Thymus (tissue), 11 donors: Measurements from ENCODE around the gene TOR1A. TPM values are rescaled to one million over a fixed set of nuclear protein-coding genes. Genes with fewer than 3 reads are reported as not detected.
"Not testable (repeated sequence)": the region's sequence is repeated elsewhere in the genome, so short reads cannot be mapped to it uniquely, and the experiment has no call there.

Experiments
- DNase-seq, 9 donors: peaks; one replicate each; pipeline ENCODE4 v3.0.0-alpha.2; 2013; ENCODE audit warnings: low spot score in 9 of 9, low read depth in 6 of 9, missing footprints in 1 of 9
- H3K27ac ChIP-seq, 2 donors: one replicate each; pipeline ENCODE4 v1.5.1; 2013; ENCODE audit warnings: control low read depth in 1 of 2, low read depth in 1 of 2, low read length in 1 of 2, mild to moderate bottlenecking in 1 of 2, moderate library complexity in 1 of 2
- H3K27me3 ChIP-seq, 2 donors: one replicate each; pipeline ENCODE4 v1.5.1; 2013; ENCODE audit warnings: low read length in 1 of 2; ENCODE audit not compliant: control insufficient read depth in 2 of 2, insufficient read depth in 1 of 2
- H3K36me3 ChIP-seq, 2 donors: one replicate each; pipeline ENCODE4 v1.5.1; 2013; ENCODE audit warnings: low read length in 1 of 2, mild to moderate bottlenecking in 1 of 2, moderate library complexity in 1 of 2; ENCODE audit not compliant: control insufficient read depth in 2 of 2, insufficient read depth in 2 of 2
- H3K4me1 ChIP-seq, 2 donors: one replicate each; pipeline ENCODE4 v1.5.1; 2013; ENCODE audit warnings: low read length in 2 of 2; ENCODE audit not compliant: control insufficient read depth in 2 of 2, insufficient read depth in 2 of 2
- H3K4me3 ChIP-seq, 2 donors: one replicate each; pipeline ENCODE4 v1.5.1; 2013; ENCODE audit warnings: low read length in 2 of 2, control low read depth in 1 of 2, mild to moderate bottlenecking in 1 of 2
- H3K9me3 ChIP-seq, 2 donors: one replicate each; pipeline ENCODE4 v1.5.1; 2013; ENCODE audit warnings: low read length in 1 of 2, mild to moderate bottlenecking in 1 of 2; ENCODE audit not compliant: control insufficient read depth in 2 of 2, insufficient read depth in 1 of 2
- WGBS: extraction: QIAGEN DNeasy Blood & Tissue Kit; methylation state at CpG from one replicate; pipeline ENCODE4 v1.1.7; 2013; 5-methylcytosine and 5-hydroxymethylcytosine counted together
- polyA plus RNA-seq: library from polyadenylated mRNA; stranded (reverse); fragments of 200-250 nt; gene quantifications from one replicate; pipeline ENCODE4 v1.2.3, GENCODE V29; 2013
- total RNA-seq: library from RNA; stranded (reverse); fragments of 120-200 nt; gene quantifications from one replicate; pipeline ENCODE4 v1.2.4, GENCODE V29; 2013
- donor health status: healthy.

TOR1A gene
- total and polyA plus RNA-seq, 2 donors = 28.6 to 30.0 TPM

- WGBS = under 1% methylated on average over 93 of the region's 93 CpGs
- Histone ChIP-seq H3K27me3 (no peaks in the 10 kb centered on the region), H3K4me1 (peaks cover 8 to 9% of the 10 kb centered on the region in 2 donors), H3K4me3 (peak within 1 kb of the TSS; percentile 68 to 86), H3K9me3 (no peaks in the 10 kb centered on the region), H3K36me3 (peaks cover 13 to 22% of the 10 kb centered on the region in 2 donors), H3K27ac (peak within 1 kb of the TSS; percentile 7 to 88)
- DNase-seq = peak; percentile 75 to 98 (median 92)
Measured at GRCh38 chr9:129802833-129803675, 20.9 kb downstream of the TOR1A start, which contains the start of gene TOR1B. TSS of gene TOR1B (plus strand) at chr9:129803184. CDS start at chr9:129803213, 29 bp downstream.

- Histone ChIP-seq H3K36me3 (peaks cover 4 to 14% of the 10 kb centered on the region in 2 donors), H3K4me3 (no peak overlapping the region), H3K27ac (no peak overlapping the region), H3K9me3 (no peaks in the 10 kb centered on the region), H3K27me3 (no peaks in the 10 kb centered on the region), H3K4me1 (peaks cover 8 to 10% of the 10 kb centered on the region in 2 donors)
- 97% methylated on average over 17 of the region's 17 CpGs for WGBS
- DNase-seq = no peak
Measured at GRCh38 chr9:129801504-129801903, 22.4 kb downstream of the TOR1A start.

- WGBS = 88% methylated on average over 6 of the region's 6 CpGs
- Histone ChIP-seq H3K9me3 (no peaks in the 10 kb centered on the region), H3K27ac (no peak overlapping the region), H3K27me3 (peaks cover 0 to 14% of the 10 kb centered on the region in 2 donors), H3K4me3 (no peak overlapping the region), H3K4me1 (peaks cover 4 to 7% of the 10 kb centered on the region in 2 donors), H3K36me3 (no peaks in the 10 kb centered on the region)
- no peak for DNase-seq
Measured at GRCh38 chr9:129798973-129799372, 25.0 kb downstream of the TOR1A start.

- 86% methylated on average over 2 of the region's 2 CpGs for whole genome bisulfite sequencing
- H3K27me3 ChIP-seq = peaks cover 0 to 16% of the 10 kb centered on the region in 2 donors
- H3K36me3 ChIP-seq, H3K4me1 ChIP-seq, DNase-seq, H3K9me3 ChIP-seq, H3K27ac ChIP-seq, H3K4me3 ChIP-seq: not testable (repeated sequence)
Measured at GRCh38 chr9:129796029-129796428, 27.9 kb downstream of the TOR1A start.

GRCh38 chr9:129794549-129794948 is 29.4 kb downstream of the TOR1A start:
- DNase-seq = no peak
- peaks cover 6 to 9% of the 10 kb centered on the region in 2 donors for H3K4me1 ChIP-seq
- no peaks in the 10 kb centered on the region for H3K36me3 ChIP-seq
- H3K9me3 ChIP-seq = no peaks in the 10 kb centered on the region
- H3K27ac ChIP-seq = no peak overlapping the region
- no peak overlapping the region for H3K4me3 ChIP-seq
- 97% methylated on average over 8 of the region's 8 CpGs for WGBS
- peaks cover 0 to 16% of the 10 kb centered on the region in 2 donors for H3K27me3 ChIP-seq

GRCh38 chr9:129786481-129786880 is 37.5 kb downstream of the TOR1A start:
- Histone ChIP-seq H3K36me3 (no peaks in the 10 kb centered on the region), H3K4me1 (peaks cover 6 to 9% of the 10 kb centered on the region in 2 donors), H3K27me3 (peaks cover 0 to 12% of the 10 kb centered on the region in 2 donors), H3K27ac (no peak overlapping the region), H3K4me3 (no peak overlapping the region), H3K9me3 (no peaks in the 10 kb centered on the region)
- no peak for DNase-seq
- 95% methylated on average over 10 of the region's 10 CpGs for WGBS

- no peaks in the 10 kb centered on the region for H3K36me3 ChIP-seq
- H3K4me3 ChIP-seq = no peak overlapping the region
- H3K4me1 ChIP-seq = peaks cover 6 to 9% of the 10 kb centered on the region in 2 donors
- H3K27ac ChIP-seq = no peak overlapping the region
- H3K9me3 ChIP-seq = no peaks in the 10 kb centered on the region
- peaks cover 0 to 12% of the 10 kb centered on the region in 2 donors for H3K27me3 ChIP-seq
- 96% methylated on average over 1 of the region's 1 CpG for WGBS
- no peak for DNase-seq
Measured at GRCh38 chr9:129785866-129786265, 38.1 kb downstream of the TOR1A start.

- not testable (repeated sequence) for H3K4me3 ChIP-seq, H3K9me3 ChIP-seq, H3K4me1 ChIP-seq, H3K36me3 ChIP-seq, DNase-seq, H3K27ac ChIP-seq
- peaks cover 0 to 16% of the 10 kb centered on the region in 2 donors for H3K27me3 ChIP-seq
- 80% methylated on average over 11 of the region's 11 CpGs for WGBS
Measured at GRCh38 chr9:129784970-129785369, 39.0 kb downstream of the TOR1A start.

- 39% methylated on average over 14 of the region's 14 CpGs for WGBS
- no peak overlapping the region for H3K4me3 ChIP-seq
- peaks cover 0 to 19% of the 10 kb centered on the region in 2 donors for H3K27me3 ChIP-seq
- no peaks in the 10 kb centered on the region for H3K36me3 ChIP-seq
- no peak overlapping the region for H3K27ac ChIP-seq
- no peaks in the 10 kb centered on the region for H3K9me3 ChIP-seq
- DNase-seq = peak; percentile 36 to 84 (median 64)
- H3K4me1 ChIP-seq = peaks cover 0 to 3% of the 10 kb centered on the region in 2 donors
Measured at GRCh38 chr9:129783516-129784361, 40.2 kb downstream of the TOR1A start.
